ENCODE data around the gene SEMA4G. TPM values are rescaled to one million over a fixed set of nuclear protein-coding genes. Genes with fewer than 3 reads are reported as not detected.

Gene SEMA4G
- polyA plus RNA-seq, 2 of the 4 experiments (the other 2 are of a cell fraction): 13.5 to 17.4 TPM

DNA sequence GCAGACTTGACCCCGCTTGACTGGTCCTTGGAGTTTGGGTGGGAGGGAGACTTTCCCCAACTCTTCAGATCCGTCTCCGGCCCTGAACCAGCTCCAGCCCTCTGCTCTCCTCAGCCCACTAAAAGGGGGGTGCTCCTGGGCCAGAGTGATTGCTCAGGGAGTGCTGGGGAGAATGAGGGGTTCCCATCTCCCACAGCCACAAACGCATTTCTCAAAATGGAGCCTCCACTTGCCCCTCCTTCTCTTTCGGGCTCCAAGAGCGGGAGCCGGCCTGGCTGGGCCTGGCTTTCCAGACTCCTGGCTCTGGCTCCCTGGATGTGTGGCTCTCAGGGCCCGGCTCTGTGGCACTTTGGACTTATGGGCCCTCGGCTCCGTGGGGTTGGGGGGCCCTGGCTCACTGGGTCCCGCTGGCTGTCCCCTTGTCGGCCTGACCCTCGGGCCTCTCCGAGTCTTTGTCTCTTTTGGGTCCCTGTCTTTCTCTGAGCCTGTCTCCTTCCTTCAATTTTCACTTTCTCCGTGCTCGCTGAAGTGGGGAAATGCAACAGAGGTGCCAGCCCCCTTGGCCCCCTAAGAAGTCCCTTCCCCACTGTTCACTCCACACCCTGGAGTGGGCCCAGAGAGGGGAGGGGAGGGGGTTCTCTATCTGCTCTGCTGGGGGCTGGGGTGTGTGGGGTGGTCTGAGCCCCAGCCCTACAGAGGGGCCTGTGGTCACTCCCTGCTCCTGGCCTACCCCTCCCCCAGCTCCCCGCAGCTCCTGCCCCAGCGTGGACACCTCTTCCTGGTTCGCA, 31.0 kb downstream of the SEMA4G start:
- ATAC-seq (no peak), DNase-seq (ENCODE audit: low read depth in 1 of 2, low spot score in 1 of 2) (no peak), FAIRE-seq (no peak)
- peak overlapping the region; percentile 98 for H3K27ac ChIP-seq
- ChIA-PET CTCF (interaction anchor here (1.2 to 25.8 kb wide), 9 partner anchors 7 to 59 kb away, joined by 3 to 608 read pairs (median 18); partner anchors contain the start of genes MRPL43, PDZD7, SFXN3 and TWNK), POLR2A (interaction anchor here (1.6 kb wide), 1 partner anchor 11 kb away, joined by 7 read pairs; no protein-coding TSS in a partner anchor)
- H3K4me1 ChIP-seq: peaks cover 27% of the 10 kb centered on the region
- 39% methylated on average over 19 of the region's 19 CpGs for WGBS (ENCODE audit: missing lambda C conversion rate)
- TF ChIP-seq POLR2A (IDR thresholded peaks at IDR 0.05; ENCODE audit: low read length) (0 out of 2 replicates have a peak, but pooled peaks have one; percentile 5), BHLHE40 (IDR thresholded peaks at IDR 0.05; ENCODE audit: low read depth, low read length) (no peak), CTCF (IDR thresholded peaks at IDR 0.05) (no peak), PHF8 (IDR thresholded peaks at IDR 0.05; ENCODE audit: borderline replicate concordance, low read depth) (no peak), MAFK (IDR thresholded peaks at IDR 0.05; ENCODE audit: partially characterized antibody) (no peak)
- H3K9me3 ChIP-seq: no peaks in the 10 kb centered on the region
- H3K4me2 ChIP-seq: peak overlapping the region; percentile 89
- H3K4me3 ChIP-seq: peak overlapping the region; percentile 92

- no peak for DNase-seq (ENCODE audit: low read depth in 1 of 2, low spot score in 1 of 2)
- POLR2A ChIA-PET: interaction anchor here (1.6 kb wide), 1 partner anchor 10 kb away, joined by 7 read pairs; no protein-coding TSS in a partner anchor
These were observed 31.8 kb downstream of the SEMA4G start for GRCh38 chr10:101000915-101001658.

More at GRCh38 chr10:101000915-101001658, 31.8 kb downstream of the SEMA4G start:
- no peak for ATAC-seq
- peaks cover 27% of the 10 kb centered on the region for H3K4me1 ChIP-seq
- CTCF ChIA-PET: interaction anchor here (1.3 to 25.8 kb wide), 6 partner anchors 6 to 62 kb away, joined by 3 to 608 read pairs (median 226); partner anchors contain the start of genes LZTS2, MRPL43, PDZD7 and SFXN3
- FAIRE-seq: no peak
- no peaks in the 10 kb centered on the region for H3K9me3 ChIP-seq
- no peak for TF ChIP-seq USF2 (IDR thresholded peaks at IDR 0.05)
- no peak for TF ChIP-seq ZSCAN20 (CRISPR knock-in tag; IDR thresholded peaks at IDR 0.05)
- TF ChIP-seq BHLHE40 (IDR thresholded peaks at IDR 0.05; ENCODE audit: low read depth, low read length): no peak
- TF ChIP-seq ESRRA (IDR thresholded peaks at IDR 0.05; ENCODE audit: borderline replicate concordance, low read length): no peak
- TF ChIP-seq ZFP36 (IDR thresholded peaks at IDR 0.05; ENCODE audit: borderline replicate concordance, partially characterized antibody): no peak
- TF ChIP-seq HEYL (CRISPR knock-in tag; IDR thresholded peaks at IDR 0.05): no peak
- no peak for TF ChIP-seq RARB (CRISPR knock-in tag; IDR thresholded peaks at IDR 0.05)
- TF ChIP-seq HMGXB4 (CRISPR knock-in tag; IDR thresholded peaks at IDR 0.05; ENCODE audit: borderline replicate concordance): no peak
- TF ChIP-seq ZNF302 (CRISPR knock-in tag; IDR thresholded peaks at IDR 0.05): no peak
- no peak for TF ChIP-seq TP53 (CRISPR knock-in tag; IDR thresholded peaks at IDR 0.05)
- TF ChIP-seq MAFK (IDR thresholded peaks at IDR 0.05; ENCODE audit: partially characterized antibody): no peak
- no peak for TF ChIP-seq RNF2 (IDR thresholded peaks at IDR 0.05; ENCODE audit: borderline replicate concordance, low read depth)
- WGBS (ENCODE audit: missing lambda C conversion rate): 80% methylated on average over 12 of the region's 12 CpGs
- H3K27ac ChIP-seq: peak overlapping the region in 1 of 2 experiments; percentile 98; a peak in 3 of 6 replicates
- no peak overlapping the region; the same call in 2 of the 3 replicates for H3K4me3 ChIP-seq
- H3K4me2 ChIP-seq: peak overlapping the region; percentile 89

Measured in A549 (cell line).